H9 (cell line): ENCODE measurements around the gene TMCC3. TPM values are rescaled to one million over a fixed set of nuclear protein-coding genes. Genes with fewer than 3 reads are reported as not detected.
"Not testable (repeated sequence)": the region's sequence is repeated elsewhere in the genome, so short reads cannot be mapped to it uniquely, and the experiment has no call there.

ENCODE experiments used
- DNase-seq: peaks from one replicate; pipeline ENCODE4 v3.0.0-alpha.2; 2017
- H2AFZ ChIP-seq: one replicate; pipeline ENCODE4 v1.6.1; 2013; ENCODE audit warnings: mild to moderate bottlenecking, low read length, control low read depth, moderate library complexity
- H2AK5ac ChIP-seq: 2 replicates; pipeline ENCODE4 v1.6.1; 2013; ENCODE audit warnings: low read length, control low read depth, mixed read lengths; ENCODE audit not compliant: insufficient read length
- H2BK120ac ChIP-seq: one replicate; pipeline ENCODE4 v1.6.1; 2013; ENCODE audit warnings: low read depth, mild to moderate bottlenecking, low read length, control low read depth, inconsistent platforms; ENCODE audit not compliant: poor library complexity, severe bottlenecking
- H2BK12ac ChIP-seq: 2 replicates; pipeline ENCODE4 v1.6.1; 2013; ENCODE audit warnings: low read length, control low read depth, mixed read lengths, low read depth; ENCODE audit not compliant: insufficient read length
- H2BK15ac ChIP-seq: 2 replicates; pipeline ENCODE4 v1.6.1; 2013; ENCODE audit warnings: low read depth, low read length, control low read depth
- H2BK20ac ChIP-seq: one replicate; pipeline ENCODE4 v1.6.1; 2013; ENCODE audit warnings: low read depth, mild to moderate bottlenecking, low read length, control low read depth, inconsistent platforms; ENCODE audit not compliant: poor library complexity, severe bottlenecking
- H2BK5ac ChIP-seq: 2 replicates; pipeline ENCODE4 v1.6.1; 2013; ENCODE audit warnings: low read length, control low read depth, mixed read lengths; ENCODE audit not compliant: insufficient read length
- H3K14ac ChIP-seq: 2 replicates; pipeline ENCODE4 v1.6.1; 2013; ENCODE audit warnings: low read length, control low read depth; ENCODE audit not compliant: insufficient read depth
- H3K18ac ChIP-seq: 2 replicates; pipeline ENCODE4 v1.6.1; 2013; ENCODE audit warnings: low read depth, mild to moderate bottlenecking, mixed read lengths, low read length, control low read depth; ENCODE audit not compliant: insufficient read length
- H3K23ac ChIP-seq: 2 replicates; pipeline ENCODE4 v1.6.1; 2013; ENCODE audit warnings: low read length, control low read depth, mixed read lengths, low read depth; ENCODE audit not compliant: insufficient read length
- H3K23me2 ChIP-seq: 2 replicates; pipeline ENCODE4 v1.6.1; 2013; ENCODE audit warnings: low read depth, mild to moderate bottlenecking, mixed read lengths, low read length, control low read depth; ENCODE audit not compliant: insufficient read length, poor library complexity, severe bottlenecking
- H3K27ac ChIP-seq: 2 replicates; pipeline ENCODE4 v1.5.1; 2013; ENCODE audit warnings: low read length, control low read depth, mixed read lengths, low read depth; ENCODE audit not compliant: insufficient read length
- H3K27me3 ChIP-seq: 2 replicates; pipeline ENCODE4 v1.6.1; 2013; ENCODE audit warnings: low read length, control low read depth, inconsistent platforms; ENCODE audit not compliant: insufficient read depth
- H3K4ac ChIP-seq: 2 replicates; pipeline ENCODE4 v1.6.1; 2013; ENCODE audit warnings: low read depth, mild to moderate bottlenecking, control low read depth, inconsistent platforms, low read length, moderate library complexity
- H3K4me1 ChIP-seq: 2 replicates; pipeline ENCODE4 v1.6.1; 2013; ENCODE audit warnings: low read length, control low read depth, inconsistent platforms; ENCODE audit not compliant: insufficient read depth
- H3K4me2 ChIP-seq: 2 replicates; pipeline ENCODE4 v1.6.1; 2013; ENCODE audit warnings: low read length, control low read depth, mixed read lengths; ENCODE audit not compliant: insufficient read length, insufficient read depth
- H3K56ac ChIP-seq: 2 replicates; pipeline ENCODE4 v1.6.1; 2013; ENCODE audit warnings: low read depth, mild to moderate bottlenecking, mixed read lengths, low read length, control low read depth; ENCODE audit not compliant: insufficient read length
- H3K79me1 ChIP-seq: 2 replicates; pipeline ENCODE4 v1.6.1; 2013; ENCODE audit warnings: low read depth, mild to moderate bottlenecking, moderate library complexity, low read length, control low read depth, inconsistent platforms; ENCODE audit not compliant: insufficient read depth, poor library complexity, severe bottlenecking
- H3K79me2 ChIP-seq: 2 replicates; pipeline ENCODE4 v1.6.1; 2013; ENCODE audit warnings: low read length, control low read depth, inconsistent platforms; ENCODE audit not compliant: insufficient read depth
- H3K9ac ChIP-seq: 2 replicates; pipeline ENCODE4 v1.6.1; 2013; ENCODE audit warnings: low read length, control low read depth, mixed read lengths; ENCODE audit not compliant: insufficient read length; ENCODE audit errors: extremely low read depth
- H3K9me3 ChIP-seq: one replicate; pipeline ENCODE4 v1.6.1; 2013; ENCODE audit warnings: low read depth, low read length, inconsistent platforms; ENCODE audit not compliant: control insufficient read depth
- H3T11ph ChIP-seq: one replicate; pipeline ENCODE4 v1.6.1; 2013; ENCODE audit warnings: mild to moderate bottlenecking, low read length, control low read depth, inconsistent platforms
- H4K20me1 ChIP-seq: one replicate; pipeline ENCODE4 v1.6.1; 2013; ENCODE audit not compliant: control insufficient read depth, insufficient read length, insufficient read depth
- H4K5ac ChIP-seq: 2 replicates; pipeline ENCODE4 v1.6.1; 2013; ENCODE audit warnings: low read depth, mild to moderate bottlenecking, mixed read lengths, low read length, control low read depth; ENCODE audit not compliant: insufficient read length
- H4K8ac ChIP-seq: replicated peaks from 2 replicates; pipeline ENCODE4 v1.6.1; 2013; ENCODE audit warnings: low read length, control low read depth, mixed read lengths, low read depth; ENCODE audit not compliant: insufficient read length
- H4K91ac ChIP-seq: 2 replicates; pipeline ENCODE4 v1.6.1; 2013; ENCODE audit warnings: low read depth, mild to moderate bottlenecking, moderate library complexity, mixed read lengths, low read length, control low read depth; ENCODE audit not compliant: insufficient read length
- H3K27ac Mint-ChIP-seq, 3 experiments: 2 replicates in 2 of 3; 3 replicates in 1 of 3; pipeline ENCODE4 v1.8.0; 2020 to 2021; ENCODE audit warnings: mixed read lengths in 3 of 3, mild to moderate bottlenecking in 1 of 3, moderate library complexity in 1 of 3
- H3K27me3 Mint-ChIP-seq: 2 replicates; pipeline ENCODE4 v1.8.0; 2021; ENCODE audit warnings: low read depth, mild to moderate bottlenecking, moderate library complexity, mixed read lengths
- H3K36me3 Mint-ChIP-seq, 3 experiments: 2 replicates in 2 of 3; 3 replicates in 1 of 3; pipeline ENCODE4 v1.8.0; 2020 to 2021; ENCODE audit warnings: low read depth in 3 of 3, mixed read lengths in 3 of 3; ENCODE audit not compliant: insufficient read depth in 1 of 3
- H3K4me1 Mint-ChIP-seq, 2 experiments: 2 replicates each; pipeline ENCODE4 v1.8.0; 2020; ENCODE audit warnings: mixed read lengths in 2 of 2
- H3K4me3 Mint-ChIP-seq, 2 experiments: 2 replicates in 1 of 2; 3 replicates in 1 of 2; pipeline ENCODE4 v1.8.0; 2020 to 2021; ENCODE audit warnings: mild to moderate bottlenecking in 2 of 2, mixed read lengths in 2 of 2, moderate library complexity in 1 of 2
- H3K9me3 Mint-ChIP-seq, 2 experiments: 2 replicates in 1 of 2; 3 replicates in 1 of 2; pipeline ENCODE4 v1.8.0; 2020; ENCODE audit warnings: mild to moderate bottlenecking in 2 of 2, mixed read lengths in 2 of 2, moderate library complexity in 1 of 2
- WGBS: extraction: QIAGEN DNeasy Blood & Tissue Kit; methylation state at CpG from one replicate; pipeline ENCODE4 v1.1.7; 2013; ENCODE audit warnings: missing lambda C conversion rate, low lambda C conversion rate, mixed read lengths; ENCODE audit not compliant: insufficient read length; ENCODE audit errors: extremely low coverage; 5-methylcytosine and 5-hydroxymethylcytosine counted together
- total RNA-seq: library from RNA; stranded (reverse); gene quantifications from 2 replicates; pipeline ENCODE4 v1.2.1, GENCODE V29; 2021
- TF ChIP-seq, protein P1 (sequence below): fragments of 200-600 bp; sonication (generic); conservative IDR thresholded peaks from 3 replicates; pipeline ENCODE4 v1.8.0; 2021; ENCODE audit warnings: antibody characterized with exemption, mild to moderate bottlenecking

Gene TMCC3
- total RNA-seq, 1 experiment from 2014 or later, result 0.87 TPM

DNA sequence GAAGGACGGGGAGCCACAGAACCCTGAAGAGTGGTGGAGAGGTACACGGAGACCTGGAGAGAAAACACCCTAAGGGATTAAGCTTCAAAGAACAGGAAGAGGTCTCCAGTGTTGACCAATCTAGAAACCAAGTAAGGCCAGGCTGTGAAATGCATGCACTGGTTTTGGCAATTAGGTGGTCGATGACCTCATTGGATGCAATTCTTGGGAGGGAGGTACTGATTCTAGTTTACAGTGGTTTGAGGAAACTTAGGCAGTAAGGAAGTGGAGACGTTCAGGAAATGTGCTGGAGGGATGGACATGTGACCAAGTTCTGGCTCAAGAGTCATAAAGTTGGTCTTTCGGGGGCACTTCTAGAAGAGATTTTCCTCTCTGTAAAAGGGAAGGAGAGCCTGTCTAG lies 99.4 kb downstream of the TMCC3 start:
- Histone ChIP-seq H4K8ac (no peak overlapping the region), H2BK15ac (no peak overlapping the region), H3K9me3 (peaks cover 6% of the 10 kb centered on the region), H3K9ac (no peak overlapping the region), H3K4ac (no peak overlapping the region), H3K79me1 (no peaks in the 10 kb centered on the region), H2BK20ac (no peak overlapping the region), H3K18ac (no peak overlapping the region), H3K23ac (no peak overlapping the region), H2BK5ac (no peak overlapping the region), H2BK12ac (no peak overlapping the region), H2AK5ac (no peak overlapping the region), H2AFZ (no peak overlapping the region), H4K5ac (no peak overlapping the region), H3K79me2 (no peaks in the 10 kb centered on the region), H3K27ac (no peak overlapping the region), H2BK120ac (no peak overlapping the region), H3T11ph (no peak overlapping the region), H4K20me1 (no peaks in the 10 kb centered on the region), H3K23me2 (no peaks in the 10 kb centered on the region), H3K56ac (no peak overlapping the region), H3K14ac (no peak overlapping the region), H4K91ac (no peak overlapping the region), H3K4me2 (no peak overlapping the region), H3K4me1 (no peaks in the 10 kb centered on the region), H3K27me3 (no peaks in the 10 kb centered on the region)
- DNase-seq, result peak; percentile 12
- no CpG with 5 or more reads among the region's 5 CpGs for WGBS
- no peak overlapping the region; a peak in 1 of 7 replicates for H3K27ac Mint-ChIP-seq
- TF ChIP-seq, protein P1, sequence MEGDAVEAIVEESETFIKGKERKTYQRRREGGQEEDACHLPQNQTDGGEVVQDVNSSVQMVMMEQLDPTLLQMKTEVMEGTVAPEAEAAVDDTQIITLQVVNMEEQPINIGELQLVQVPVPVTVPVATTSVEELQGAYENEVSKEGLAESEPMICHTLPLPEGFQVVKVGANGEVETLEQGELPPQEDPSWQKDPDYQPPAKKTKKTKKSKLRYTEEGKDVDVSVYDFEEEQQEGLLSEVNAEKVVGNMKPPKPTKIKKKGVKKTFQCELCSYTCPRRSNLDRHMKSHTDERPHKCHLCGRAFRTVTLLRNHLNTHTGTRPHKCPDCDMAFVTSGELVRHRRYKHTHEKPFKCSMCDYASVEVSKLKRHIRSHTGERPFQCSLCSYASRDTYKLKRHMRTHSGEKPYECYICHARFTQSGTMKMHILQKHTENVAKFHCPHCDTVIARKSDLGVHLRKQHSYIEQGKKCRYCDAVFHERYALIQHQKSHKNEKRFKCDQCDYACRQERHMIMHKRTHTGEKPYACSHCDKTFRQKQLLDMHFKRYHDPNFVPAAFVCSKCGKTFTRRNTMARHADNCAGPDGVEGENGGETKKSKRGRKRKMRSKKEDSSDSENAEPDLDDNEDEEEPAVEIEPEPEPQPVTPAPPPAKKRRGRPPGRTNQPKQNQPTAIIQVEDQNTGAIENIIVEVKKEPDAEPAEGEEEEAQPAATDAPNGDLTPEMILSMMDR, result no peak
- H3K27me3 Mint-ChIP-seq, result peaks cover 14% of the 10 kb centered on the region
- 0 out of 4 replicates have a peak, but pooled peaks cover 0 to 1% of the 10 kb centered on the region in 2 experiments for H3K4me1 Mint-ChIP-seq
- H3K36me3 Mint-ChIP-seq, result peaks cover 18 to 20% (median 20%) of the 10 kb centered on the region in 3 experiments
- H3K4me3 Mint-ChIP-seq, result no peak overlapping the region; a peak in 1 of 5 replicates
- H3K9me3 Mint-ChIP-seq, result peaks cover 24 to 26% of the 10 kb centered on the region in 2 experiments

- H2BK20ac ChIP-seq, H3K4me1 ChIP-seq, H2BK5ac ChIP-seq, H3K14ac ChIP-seq, H3K79me1 ChIP-seq, H3K23me2 ChIP-seq, H4K5ac ChIP-seq, H2AFZ ChIP-seq, H3K4me2 ChIP-seq, H3K23ac ChIP-seq, H3K18ac ChIP-seq, H2BK15ac ChIP-seq, H4K91ac ChIP-seq, H3K4ac ChIP-seq, H3K4me1 Mint-ChIP-seq, DNase-seq, H3K27ac ChIP-seq, H3K56ac ChIP-seq, H3K79me2 ChIP-seq, H2AK5ac ChIP-seq, H3K27ac Mint-ChIP-seq, H2BK12ac ChIP-seq, H3K9ac ChIP-seq, H3K4me3 Mint-ChIP-seq, H3K27me3 ChIP-seq, H3K9me3 ChIP-seq, H4K20me1 ChIP-seq, H4K8ac ChIP-seq, H2BK120ac ChIP-seq, H3T11ph ChIP-seq: not testable (repeated sequence)
- no CpG with 5 or more reads among the region's 5 CpGs for WGBS
- peaks cover 27 to 31% of the 10 kb centered on the region in 2 experiments for H3K9me3 Mint-ChIP-seq
- peaks cover 18 to 20% (median 20%) of the 10 kb centered on the region in 3 experiments for H3K36me3 Mint-ChIP-seq
- peaks cover 16% of the 10 kb centered on the region for H3K27me3 Mint-ChIP-seq
Observed at GRCh38 chr12:94548833-94549232, 101.5 kb downstream of the TMCC3 start.
